Activated effector memory CD4-positive, alpha-beta T cell treated with anti-CD3 and anti-CD28 coated beads, Interleukin-2, amount 50 U/mL, for 16 hours (primary cell): Measurements from ENCODE around the gene FGF18.
A peak's percentile ranks its signal among the peaks of the same experiment; 100 is the strongest.

Source experiments
- DNase-seq: peaks from one replicate; pipeline ENCODE4 v3.0.0-alpha.2; 2020

FGF18 gene

DNA sequence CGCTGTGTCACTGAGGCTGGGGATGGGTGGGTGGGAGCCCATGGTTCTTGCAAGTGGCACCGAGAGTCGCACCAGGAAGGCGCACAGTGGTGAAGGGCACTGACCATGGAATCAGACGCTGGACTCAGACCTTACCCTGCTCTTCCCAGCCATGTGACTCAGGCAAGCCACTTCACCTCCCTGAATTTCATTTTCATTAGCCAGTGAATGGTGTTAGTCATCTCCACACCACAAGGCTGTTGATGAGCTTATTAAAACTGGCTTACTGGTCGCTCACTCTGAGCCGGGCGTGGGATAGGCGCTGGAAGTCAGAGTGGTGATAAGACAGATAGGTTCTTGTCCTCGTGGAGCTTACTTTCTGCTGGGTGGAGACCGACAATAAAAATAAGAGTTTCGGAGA, 25.1 kb downstream of the FGF18 start:
- no peak for DNase-seq

DNA sequence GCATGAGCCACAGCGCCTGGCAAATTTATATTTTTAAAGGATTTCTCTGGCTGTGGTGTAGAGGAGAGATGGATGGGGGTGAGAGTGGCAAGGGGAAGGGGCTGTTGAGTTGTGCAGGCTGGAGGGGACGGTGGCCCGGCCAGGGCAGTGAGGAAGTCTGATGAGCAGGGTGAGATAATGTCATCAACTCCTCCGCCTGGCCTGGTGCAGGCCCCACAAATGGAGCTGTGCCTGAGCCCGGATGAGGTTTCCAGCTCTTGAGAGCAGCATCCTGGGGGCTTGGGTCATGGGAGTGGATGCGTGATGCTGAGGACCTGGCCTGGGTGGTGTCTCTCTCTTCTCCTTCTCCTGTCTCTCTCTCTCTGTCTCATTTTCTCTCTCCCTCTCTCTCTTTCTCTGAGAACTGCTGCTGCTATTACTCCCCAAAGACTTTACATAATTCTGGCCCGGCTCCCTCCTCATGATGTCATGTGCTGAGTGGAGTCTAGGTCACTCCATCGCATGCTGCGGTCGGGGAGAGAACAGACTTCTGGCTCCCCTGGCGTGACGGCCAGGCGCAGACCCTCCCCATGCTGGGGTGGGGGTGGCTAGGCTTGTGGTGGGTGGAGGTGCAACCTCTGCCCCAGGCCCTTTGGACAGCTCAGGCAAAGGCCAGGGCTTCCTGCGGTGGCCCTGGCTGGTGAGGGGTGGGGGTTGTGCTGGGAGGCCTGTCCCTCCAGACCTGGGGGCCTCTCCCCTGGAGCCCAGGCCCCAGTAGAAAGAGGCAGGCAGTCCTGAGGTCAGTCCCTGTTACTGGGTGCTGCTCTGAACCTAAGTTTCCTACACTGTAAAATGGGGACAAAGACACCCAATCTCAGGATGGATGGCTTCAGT, 26.4 kb downstream of the FGF18 start:
- no peak for DNase-seq

DNA sequence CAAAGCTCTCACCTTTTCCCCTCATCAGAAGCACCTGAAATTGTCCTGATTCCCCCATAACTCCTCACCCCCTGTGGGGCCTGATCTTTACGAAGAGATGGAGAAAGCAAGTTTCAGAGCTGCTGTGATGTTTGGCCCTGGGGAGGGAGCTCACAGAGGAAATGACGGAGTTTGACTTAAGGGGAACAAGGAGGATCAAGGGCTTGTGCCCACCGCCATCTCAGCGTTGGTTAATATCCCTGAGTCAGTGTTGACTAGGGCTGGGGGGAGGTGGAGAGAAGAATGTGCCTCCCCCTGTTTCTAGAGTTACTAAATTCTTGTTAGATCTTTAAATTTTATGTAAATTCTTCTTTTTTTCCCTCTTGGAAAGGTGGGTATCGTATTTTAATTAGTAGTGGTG, 27.8 kb downstream of the FGF18 start:
- DNase-seq, result no peak

DNA sequence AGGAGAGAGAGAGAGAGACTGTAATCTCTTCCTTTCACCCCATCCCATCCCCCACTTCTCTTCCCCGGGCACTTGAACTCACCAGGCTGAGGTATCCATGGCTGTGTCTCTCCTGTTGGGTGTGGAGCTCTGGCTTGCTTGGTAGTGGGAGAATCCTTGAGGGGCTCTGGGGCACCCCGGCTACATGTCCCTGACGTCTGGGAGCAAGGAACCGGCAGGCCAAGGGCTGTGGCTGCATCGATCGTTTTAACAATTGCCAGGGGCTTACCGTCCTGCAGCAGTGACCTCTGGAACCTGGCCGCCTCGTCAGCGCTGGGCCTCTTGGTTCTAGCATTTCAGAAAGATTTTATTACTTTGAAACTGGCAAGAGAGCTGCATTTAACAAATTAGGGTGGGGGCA, 30.0 kb downstream of the FGF18 start:
- no peak for DNase-seq

DNA sequence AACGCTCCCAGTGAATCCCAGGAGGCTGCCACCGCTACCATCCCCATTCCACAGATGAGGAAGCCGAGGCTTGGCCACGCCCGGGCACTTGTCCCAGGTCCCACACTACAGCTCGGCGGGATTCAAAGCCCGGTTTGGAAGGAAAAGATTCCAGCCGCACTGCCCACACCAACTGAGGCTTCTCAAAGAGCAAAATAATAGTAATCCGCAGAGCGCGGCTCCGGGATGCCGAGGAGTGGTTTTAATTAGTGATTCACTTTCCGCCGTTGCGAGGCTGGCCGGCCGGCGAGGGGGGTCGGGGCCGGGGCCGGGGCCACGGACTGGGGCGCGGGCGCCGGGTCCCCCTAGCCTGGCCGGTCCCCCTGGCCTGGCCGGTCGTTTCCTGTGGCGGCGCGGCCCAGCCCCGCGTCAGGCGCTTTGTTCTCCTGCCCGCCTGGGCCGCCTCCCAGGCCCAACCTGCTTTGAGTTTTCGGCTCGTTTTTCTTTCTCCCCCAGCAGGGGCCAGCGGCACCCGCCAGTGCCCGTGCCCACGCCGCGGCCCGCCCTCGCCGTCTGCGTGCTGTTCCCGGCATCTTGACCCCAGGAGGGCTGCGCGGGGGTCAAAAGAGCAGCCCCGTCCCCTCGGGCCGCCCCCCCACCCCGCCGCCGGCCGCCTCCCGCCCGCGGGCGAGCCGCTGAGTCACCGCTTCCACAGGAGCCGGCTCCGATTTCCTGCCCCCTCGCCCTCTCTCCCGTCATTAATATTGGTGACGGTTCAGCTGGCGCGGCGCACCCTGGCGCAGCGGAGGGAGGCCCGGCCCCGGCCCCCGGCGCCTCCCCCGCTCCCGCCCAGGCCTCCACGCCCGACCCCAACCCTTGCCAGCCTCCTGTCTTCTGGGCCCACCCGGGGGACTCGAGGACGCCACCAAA, 31.2 kb downstream of the FGF18 start:
- DNase-seq, result peak; percentile 69

DNA sequence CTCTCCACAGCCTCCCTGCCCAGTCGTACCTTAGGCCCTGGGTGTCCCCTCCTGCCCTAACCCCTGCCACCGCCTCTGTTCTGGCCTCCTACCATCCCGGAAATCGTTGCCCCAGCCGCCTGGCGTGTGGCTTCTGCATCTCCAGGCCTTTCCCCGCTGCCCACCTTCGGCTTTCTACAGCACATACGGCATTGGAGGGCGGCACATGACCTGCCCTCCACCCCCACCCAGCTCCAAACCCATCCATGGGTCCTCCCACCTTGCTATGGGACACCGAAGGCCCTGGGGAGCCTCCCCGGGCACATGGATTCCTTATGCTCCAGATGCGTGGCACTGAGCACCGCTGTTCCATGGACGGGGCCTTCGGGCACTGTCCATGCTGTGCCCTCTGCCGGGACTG, 32.0 kb downstream of the FGF18 start:
- no peak for DNase-seq

DNA sequence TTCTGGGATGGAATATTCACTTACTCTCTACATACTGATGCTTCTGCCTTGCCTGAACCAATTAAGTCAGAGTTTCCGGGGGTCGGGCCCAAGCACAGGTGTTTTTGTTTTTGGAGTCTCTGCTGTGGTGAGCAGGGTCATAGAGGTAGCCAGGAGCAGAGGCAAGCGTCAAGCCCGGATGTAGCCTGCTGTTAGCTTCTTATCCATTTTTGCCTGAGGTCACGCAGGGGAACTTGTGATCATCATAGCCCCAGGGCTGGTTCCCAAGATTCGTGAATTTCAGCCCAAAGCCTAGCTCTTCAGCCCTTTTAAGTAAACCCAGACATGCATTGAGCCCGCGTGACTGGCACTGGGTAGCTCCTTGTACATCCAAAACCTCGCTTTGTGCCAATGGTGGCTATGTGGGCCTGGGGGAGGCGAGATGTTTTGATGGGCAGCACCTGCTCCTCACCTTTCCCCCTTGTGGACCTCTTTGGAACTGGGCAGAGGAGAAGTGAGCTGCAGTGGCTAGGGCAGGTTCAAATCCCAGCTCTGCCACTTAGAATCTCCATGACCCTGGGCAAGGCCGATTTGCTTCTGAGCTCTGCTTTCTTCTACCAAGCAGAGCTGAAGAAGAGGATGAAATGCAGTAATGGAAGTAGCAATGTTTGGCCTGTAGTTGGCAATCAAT, 33.7 kb downstream of the FGF18 start:
- no peak for DNase-seq

DNA sequence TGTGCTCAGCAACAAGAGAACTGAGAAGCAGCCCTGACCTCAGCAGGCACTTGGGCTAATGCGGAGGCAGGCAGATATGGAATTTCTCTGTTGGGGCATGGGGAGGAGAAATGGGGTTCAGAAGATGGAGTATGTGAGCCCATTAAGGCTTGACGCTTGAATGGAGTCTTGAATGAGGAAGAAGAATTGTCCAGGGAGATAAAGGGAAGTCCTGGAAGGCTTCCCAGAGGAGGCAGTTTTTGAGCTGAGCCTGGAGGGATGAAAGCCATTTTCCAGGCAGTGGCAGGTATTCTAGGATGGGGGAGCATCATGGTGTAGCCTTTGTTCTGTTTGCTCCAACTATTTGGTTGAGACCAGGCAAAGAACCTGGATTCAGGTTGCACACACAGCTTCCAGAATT, 34.5 kb downstream of the FGF18 start:
- no peak for DNase-seq

DNA sequence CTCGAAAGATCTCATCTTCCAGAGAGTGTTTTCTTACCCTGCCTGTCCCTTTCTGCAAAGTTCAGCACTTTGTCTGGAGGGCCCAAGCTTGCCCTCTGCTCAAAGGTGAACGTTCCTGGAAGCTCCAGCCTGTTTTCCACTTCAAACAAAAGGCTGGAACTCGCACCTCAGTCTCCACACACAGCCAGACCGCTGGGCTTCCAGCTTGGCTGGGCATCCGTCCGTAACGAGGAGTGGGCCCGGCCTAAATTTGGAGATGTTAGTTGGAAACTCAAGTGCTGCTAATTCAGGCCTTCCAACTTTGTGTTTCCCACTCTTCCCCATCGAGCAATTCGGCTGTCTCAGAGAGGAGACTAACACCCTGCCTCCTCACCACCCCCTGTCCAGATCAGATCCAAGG, 35.1 kb downstream of the FGF18 start:
- no peak for DNase-seq

DNA sequence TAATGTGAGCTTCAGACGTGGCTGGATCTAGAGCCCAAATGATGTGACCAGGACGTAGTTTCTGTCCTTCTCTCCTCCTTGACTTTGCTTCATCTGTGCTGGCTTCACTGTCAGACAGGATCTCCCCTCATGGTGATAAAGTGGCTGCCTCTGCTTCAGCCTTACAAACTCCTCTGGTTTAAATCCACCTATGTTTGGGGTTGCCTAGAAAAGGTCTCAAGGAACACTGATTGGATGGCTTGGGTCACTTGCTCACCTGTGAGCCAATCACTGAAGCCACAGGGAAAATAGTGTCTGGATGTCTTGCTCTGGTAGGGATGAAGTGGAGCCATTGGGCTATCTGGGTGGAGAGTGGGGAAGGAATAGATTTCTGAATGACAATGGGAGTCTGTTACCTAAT, 36.1 kb downstream of the FGF18 start:
- DNase-seq, result no peak

DNA sequence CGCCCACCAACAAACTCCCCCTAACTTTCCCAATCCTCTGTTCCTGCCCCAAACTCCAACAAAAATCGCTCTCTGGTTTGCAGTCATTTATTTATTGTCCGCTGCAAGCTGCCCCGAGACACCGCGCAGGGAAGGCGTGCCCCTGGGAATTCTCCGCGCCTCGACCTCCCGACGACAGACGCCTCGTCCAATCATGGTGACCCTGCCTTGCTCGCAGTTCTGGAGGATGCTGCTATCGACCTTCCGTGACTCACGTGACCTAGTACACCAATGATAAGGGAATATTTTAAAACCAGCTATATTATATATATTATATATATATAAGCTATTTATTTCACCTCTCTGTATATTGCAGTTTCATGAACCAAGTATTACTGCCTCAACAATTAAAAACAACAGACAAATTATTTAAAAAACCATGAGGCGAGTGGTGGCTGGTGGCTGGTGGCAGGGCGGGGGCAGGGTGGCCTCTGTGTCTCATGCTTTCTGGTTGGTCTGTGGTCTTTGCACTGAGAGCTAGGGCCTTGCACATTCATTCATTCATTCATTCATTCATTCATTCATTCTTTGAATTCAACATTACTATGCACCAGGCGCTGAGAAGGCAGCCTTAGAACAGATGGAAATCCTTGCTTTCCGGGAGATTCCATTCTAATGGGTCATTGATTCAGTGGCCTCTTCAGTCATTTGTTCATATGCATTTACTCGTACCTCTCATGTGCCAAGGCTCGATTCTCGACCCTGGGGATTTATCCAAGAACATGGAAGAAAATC, 37.9 kb downstream of the FGF18 start:
- DNase-seq, result no peak

DNA sequence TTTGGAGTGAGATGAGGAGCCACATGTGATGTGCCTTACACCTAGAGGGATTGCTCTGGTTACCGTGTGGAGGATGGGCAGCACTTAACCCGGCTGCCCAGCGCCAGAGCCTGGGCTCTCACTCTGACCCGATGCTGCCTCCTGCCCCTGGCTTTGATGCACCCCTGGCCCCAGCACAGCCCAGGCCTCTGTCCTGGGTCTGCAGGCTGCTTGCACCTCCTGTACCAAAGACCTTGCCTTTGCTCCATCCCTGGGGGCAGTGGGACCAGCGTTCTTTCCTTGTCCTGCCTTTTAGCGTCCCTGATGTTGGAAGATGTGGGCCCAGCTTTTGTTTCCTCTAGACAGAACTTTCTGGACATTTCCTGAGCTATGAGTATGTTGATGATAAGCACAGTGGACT, 40.4 kb downstream of the FGF18 start:
- DNase-seq, result no peak

DNA sequence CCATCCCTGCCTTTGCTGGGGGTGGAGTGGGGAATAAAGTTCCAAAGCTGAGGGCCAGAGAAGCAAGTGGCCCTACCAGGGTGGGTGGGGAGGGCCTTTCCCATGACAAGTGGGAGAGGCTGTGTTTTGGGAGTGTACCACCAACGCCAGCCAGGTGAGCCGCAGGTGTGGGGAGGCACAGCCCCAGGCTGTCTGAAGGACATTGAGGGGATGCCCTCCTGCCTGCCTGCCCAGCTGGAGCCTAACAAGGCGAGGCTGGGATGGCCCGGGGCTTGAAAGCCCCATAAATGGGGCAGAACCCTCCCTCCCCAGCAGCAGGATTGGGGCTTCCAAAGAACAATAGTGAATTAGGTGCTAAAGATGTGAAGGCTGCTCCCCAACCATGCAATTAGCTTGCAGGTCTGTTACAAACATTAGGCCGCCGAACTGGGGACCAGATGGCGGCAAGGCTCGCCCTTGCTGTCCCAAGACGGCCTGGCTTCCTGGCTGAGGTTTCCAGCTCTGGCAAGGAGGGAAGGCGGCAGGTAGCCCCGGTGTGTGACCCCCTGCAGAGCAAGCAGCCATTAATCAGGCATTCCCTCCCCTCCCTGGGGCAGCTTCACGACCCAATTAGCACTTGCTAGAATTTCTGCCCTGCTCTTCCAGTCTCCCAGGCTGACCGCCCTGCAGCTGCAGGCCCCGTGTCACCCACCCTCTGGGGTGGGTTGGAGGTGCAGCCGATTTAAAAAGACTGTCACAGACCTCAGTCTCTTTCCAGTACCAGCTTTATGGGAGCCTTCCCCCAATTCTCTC, 42.9 kb downstream of the FGF18 start:
- no peak for DNase-seq

DNA sequence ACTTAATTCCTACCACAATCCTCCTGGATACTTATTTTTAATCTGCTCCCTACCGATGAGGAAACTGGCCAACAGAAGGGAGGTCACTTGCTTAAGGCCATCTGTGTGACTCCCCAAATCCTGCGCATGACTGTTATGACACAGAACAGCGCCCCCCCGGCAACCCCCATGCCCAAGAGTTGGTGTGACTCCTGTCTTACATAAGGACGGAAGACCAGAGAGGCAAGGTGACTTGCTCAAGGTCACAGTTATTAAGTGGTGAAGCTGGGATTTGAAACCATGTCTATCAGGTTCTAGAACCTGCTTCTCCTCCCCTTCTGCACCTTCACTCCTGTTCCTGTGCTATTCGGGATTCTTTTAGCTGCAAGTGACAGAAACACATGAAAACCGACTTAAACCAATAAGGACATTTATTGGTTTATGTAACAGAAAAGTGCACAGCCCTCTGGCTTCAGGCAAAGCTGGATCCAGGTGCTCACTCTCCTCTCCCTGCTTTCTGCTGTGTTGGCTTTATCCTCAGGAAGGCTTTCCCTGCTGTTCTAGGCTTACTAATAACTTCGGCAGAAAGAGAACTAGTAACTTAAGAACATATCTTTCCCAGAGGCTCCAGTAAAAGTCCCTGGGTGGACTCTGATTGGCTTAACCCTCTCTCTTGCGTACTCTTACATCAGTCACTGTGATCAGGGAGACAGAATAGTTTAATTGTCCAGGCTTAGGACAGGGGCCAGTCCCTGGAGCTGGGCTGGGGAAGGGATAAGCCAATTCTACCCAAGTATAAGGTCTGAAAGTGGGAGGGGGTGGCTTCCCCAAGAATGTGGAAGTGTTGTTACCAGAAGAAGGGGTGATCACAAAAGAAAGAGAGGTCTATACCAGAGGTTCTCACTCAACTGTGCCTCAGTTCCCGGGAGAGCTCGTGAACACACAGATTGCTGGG, 43.7 kb downstream of the FGF18 start:
- no peak for DNase-seq

DNA sequence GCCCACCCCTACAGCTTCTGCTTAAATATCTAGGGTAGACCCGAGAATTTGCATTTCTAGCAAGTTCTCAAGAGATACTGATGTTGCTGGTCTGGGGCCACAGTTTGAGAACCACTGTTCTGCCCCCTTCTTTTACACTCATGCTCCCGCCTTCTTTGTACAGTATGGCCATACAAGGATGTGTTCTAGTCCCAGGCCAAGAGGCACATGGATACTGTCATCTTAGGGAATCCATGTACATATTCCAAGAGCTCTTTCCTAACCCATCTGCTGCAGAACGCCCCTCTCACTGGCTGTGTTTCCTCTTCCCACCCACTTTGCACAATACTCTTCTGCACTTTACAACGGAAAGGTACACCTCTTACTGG, 44.4 kb downstream of the FGF18 start:
- DNase-seq, result no peak

DNA sequence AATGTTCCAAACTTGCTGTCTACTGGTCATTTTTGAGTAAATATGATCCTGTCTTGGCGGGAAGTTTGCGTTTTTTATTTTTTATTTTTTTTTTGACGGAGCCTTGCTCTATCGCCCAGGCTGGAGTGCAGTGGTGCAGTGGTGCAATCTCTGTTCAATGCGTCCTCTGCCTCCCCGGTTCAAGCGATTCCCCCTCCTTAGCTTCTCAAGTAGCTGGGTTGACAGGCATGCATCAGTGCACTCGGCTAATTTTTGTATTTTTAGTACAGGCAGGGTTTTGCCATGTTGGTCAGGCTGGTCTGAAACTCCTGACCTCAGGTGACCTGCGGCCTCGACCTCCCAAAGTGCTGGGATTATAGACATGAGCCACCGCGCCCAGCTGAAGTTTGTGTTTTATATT, 45.4 kb downstream of the FGF18 start:
- DNase-seq, result no peak

DNA sequence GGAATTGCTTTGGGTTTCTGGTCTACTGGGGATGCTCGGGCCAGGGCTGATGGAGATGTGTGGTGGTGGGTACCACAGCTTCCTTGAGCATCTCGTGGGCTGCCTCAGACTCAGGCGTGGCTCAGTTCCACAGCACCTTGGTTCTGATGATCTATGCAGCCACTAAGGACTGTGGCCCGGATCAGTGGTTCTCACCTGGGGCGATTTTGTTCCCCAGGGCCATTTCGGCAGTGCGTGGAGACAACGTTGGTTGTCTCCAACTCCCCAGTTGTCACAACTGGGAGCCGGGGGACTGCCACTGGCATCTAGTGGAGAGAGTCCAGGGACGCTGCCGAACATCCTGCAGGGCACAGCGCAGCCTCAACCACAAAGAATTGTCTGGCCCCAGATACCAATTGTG, 47.7 kb downstream of the FGF18 start:
- no peak for DNase-seq

DNA sequence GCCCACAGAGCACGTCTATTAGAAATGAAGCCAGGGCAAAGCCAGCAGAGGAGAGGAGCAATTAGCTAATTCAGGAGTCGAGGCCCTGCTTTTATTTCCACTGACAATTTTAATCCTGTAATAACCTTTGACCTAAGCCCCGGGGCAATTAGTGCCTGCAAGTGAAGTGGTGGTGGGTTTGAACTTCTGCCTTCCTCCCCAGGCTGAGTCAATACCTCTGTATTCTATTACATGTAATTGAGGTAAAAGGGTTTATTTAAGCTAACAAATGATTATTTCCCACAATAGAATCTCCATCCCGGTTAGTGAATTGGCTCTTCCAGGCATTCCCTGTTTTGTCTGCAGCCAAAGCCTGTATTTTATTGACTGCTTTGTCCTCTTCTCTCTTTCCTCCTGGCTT, 49.9 kb downstream of the FGF18 start:
- DNase-seq, result no peak

DNA sequence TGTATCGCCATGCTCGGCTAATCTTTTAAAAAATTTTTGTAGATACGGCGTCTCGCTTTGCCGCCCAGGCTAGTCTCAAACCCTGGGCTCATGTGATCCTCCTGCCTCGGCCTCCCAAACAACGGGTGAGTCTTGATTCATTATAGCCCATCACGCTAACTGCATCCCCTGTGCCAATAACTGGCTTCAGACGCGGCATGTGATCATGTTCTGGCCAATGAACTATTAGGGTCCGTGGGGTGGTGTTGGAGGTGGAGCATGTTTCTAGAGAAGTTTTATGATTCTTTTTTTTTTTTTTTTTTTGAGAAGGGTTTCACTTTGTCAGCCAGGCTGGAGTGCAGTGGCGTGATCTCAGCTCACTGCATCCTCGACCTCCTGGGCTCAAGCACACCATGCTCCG, 51.0 kb downstream of the FGF18 start:
- no peak for DNase-seq

DNA sequence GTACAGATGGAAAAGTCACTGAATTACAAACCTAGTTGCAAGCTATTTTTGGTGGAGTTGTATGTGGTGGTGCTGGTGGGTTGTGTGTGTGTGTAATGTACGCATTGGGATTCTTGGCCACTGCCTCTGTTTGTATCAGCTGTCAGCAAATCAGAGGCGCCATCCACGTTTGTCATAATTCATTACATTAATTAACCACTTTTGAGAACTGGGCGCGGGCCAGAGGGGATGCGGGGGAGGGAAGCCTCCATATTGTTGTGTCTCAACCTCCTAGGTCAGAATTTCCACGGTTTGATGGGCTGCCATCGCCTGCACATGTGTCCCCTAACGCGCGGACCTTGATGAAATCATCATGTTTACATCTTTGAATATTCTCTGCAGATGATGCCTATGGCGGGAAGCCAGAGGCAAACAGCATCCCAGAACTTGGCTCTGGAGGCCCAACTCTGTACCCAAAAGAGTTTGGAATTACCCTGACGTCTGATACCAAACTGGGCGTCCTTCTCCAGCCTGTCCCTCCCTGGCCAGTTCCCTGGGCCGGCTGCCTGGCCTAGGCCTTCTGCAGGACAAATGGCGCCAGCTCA, 54.9 kb downstream of the FGF18 start:
- DNase-seq, result no peak
